Measurements from ENCODE around the gene NAPA.

DNA sequence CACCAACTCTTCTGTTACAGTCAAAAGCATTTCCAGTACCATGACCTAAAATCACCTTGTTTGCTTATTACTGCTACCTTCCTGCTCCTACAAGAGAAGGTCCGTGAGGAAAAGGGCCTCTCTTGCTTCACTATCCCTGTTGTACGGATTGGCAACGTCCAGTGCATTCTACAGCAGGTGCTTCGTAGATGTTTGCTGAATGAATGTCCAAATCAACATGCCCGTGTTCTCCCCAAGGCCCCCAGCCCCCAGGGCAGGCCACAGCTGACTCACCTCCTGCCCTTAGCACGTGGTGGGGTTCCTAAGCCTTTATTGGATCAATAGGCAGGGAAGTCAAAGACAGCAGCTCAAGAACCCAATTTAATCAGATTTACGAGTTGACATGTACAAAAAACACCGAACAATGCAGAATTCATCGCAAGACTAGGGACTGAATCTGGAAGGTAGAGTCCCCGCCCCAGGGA lies 5.5 kb upstream of the NAPA start:
- no peak for TF ChIP-seq GABPA (IDR thresholded peaks at IDR 0.05; ENCODE audit: low read depth)
- no peak for TF ChIP-seq ZNF384 (IDR thresholded peaks at IDR 0.05; ENCODE audit: borderline replicate concordance, low read depth, low read length)
- no peak for TF ChIP-seq NR2C2 (IDR thresholded peaks at IDR 0.05; ENCODE audit: borderline replicate concordance, control insufficient read depth, insufficient read length, low read depth)
- TF ChIP-seq ZNF274 (IDR thresholded peaks at IDR 0.05; ENCODE audit: insufficient read depth, insufficient read length), result no peak
- TF ChIP-seq, protein P1, sequence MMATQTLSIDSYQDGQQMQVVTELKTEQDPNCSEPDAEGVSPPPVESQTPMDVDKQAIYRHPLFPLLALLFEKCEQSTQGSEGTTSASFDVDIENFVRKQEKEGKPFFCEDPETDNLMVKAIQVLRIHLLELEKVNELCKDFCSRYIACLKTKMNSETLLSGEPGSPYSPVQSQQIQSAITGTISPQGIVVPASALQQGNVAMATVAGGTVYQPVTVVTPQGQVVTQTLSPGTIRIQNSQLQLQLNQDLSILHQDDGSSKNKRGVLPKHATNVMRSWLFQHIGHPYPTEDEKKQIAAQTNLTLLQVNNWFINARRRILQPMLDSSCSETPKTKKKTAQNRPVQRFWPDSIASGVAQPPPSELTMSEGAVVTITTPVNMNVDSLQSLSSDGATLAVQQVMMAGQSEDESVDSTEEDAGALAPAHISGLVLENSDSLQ (IDR thresholded peaks at IDR 0.05), result no peak

Measured in GM12878 (cell line).